Upper lobe of left lung (tissue), 6 donors: ENCODE measurements around the gene ETNK1. TPM values are rescaled to one million over a fixed set of nuclear protein-coding genes. Genes with fewer than 3 reads are reported as not detected.

ENCODE experiments used
- ATAC-seq, 2 donors: fragments of 200-7000 bp; cut with Tn5 transposase; one replicate each; pipeline ENCODE4 v1.9.1; 2022; ENCODE audit warnings: mild to moderate bottlenecking in 2 of 2, moderate library complexity in 2 of 2; ENCODE audit not compliant: low FRiP score in 2 of 2
- DNase-seq, 2 donors: peaks; one replicate each; pipeline ENCODE4 v3.0.0-alpha.2; 2019 to 2020
- H3K27ac ChIP-seq, 4 donors: fragments of 200-600 bp; sonication (generic); one replicate each; pipeline ENCODE4 v1.5.1; 2016 to 2019
- H3K27me3 ChIP-seq, 4 donors: fragments of 200-600 bp; sonication (generic); one replicate each; pipeline ENCODE4 v1.5.1; 2017 to 2019
- H3K36me3 ChIP-seq, 4 donors: fragments of 200-600 bp; sonication (generic); one replicate each; pipeline ENCODE4 v1.5.1; 2016 to 2019
- H3K4me1 ChIP-seq, 4 donors: fragments of 200-600 bp; sonication (generic); one replicate each; pipeline ENCODE4 v1.5.1; 2018 to 2019
- H3K4me3 ChIP-seq, 4 donors: fragments of 200-600 bp; sonication (generic); one replicate each; pipeline ENCODE4 v1.5.1; 2017 to 2019; ENCODE audit warnings: mild to moderate bottlenecking in 2 of 4, moderate library complexity in 1 of 4
- H3K9me3 ChIP-seq, 4 donors: fragments of 200-600 bp; sonication (generic); one replicate each; pipeline ENCODE4 v1.5.1; 2018 to 2019
- CTCF ChIP-seq, 6 experiments: fragments of 450-650 bp in 4 of 6; fragments of 200-600 bp in 2 of 6; sonication (generic) in 2 of 6; IDR thresholded peaks; one replicate each; pipeline ENCODE4 v1.5.1; 2016 to 2019; ENCODE audit warnings: antibody characterized with exemption in 6 of 6
- EP300 ChIP-seq, 4 donors: sonication (generic); formaldehyde crosslinking; IDR thresholded peaks; one replicate each; pipeline ENCODE4 v1.5.1; 2017; ENCODE audit warnings: antibody characterized with exemption in 4 of 4, control low read depth in 2 of 4
- POLR2A ChIP-seq, 4 donors: fragments of 450-650 bp; IDR thresholded peaks; one replicate each; pipeline ENCODE4 v1.5.1; 2016 to 2017; ENCODE audit warnings: antibody characterized with exemption in 4 of 4, mild to moderate bottlenecking in 2 of 4
- POLR2AphosphoS5 ChIP-seq, 2 donors: sonication (generic); formaldehyde crosslinking; IDR thresholded peaks; one replicate each; pipeline ENCODE4 v1.5.1; 2017; ENCODE audit warnings: antibody characterized with exemption in 2 of 2
- WGBS, 2 donors: methylation state at CpG; one replicate each; pipeline ENCODE4 v1.1.5; 2017 to 2018; 5-methylcytosine and 5-hydroxymethylcytosine counted together
- total RNA-seq, 6 donors: library from RNA; depleted of rRNA in 4 of 6; stranded (reverse); fragments of >200 nt in 4 of 6; gene quantifications; one replicate each; pipeline versions ENCODE4 v1.1.0 to v1.2.1, GENCODE V29; 2016 to 2021
- donor health status: DM: no; HTN: no; CAD: no; lungs with moderate emphysema.
- donor health status: DM: no; HTN: yes; CAD: no; lungs with severe emphysema.

The ETNK1 gene
- total RNA-seq, 6 donors from 2014 or later = 17.2 to 69.7 (median 47.5) TPM

- DNase-seq (no peak), ATAC-seq (no peak)
- 82 to 86% methylated on average over 3 of the region's 3 CpGs for whole genome bisulfite sequencing, 2 donors
- H3K36me3 ChIP-seq = peaks cover 0 to 11% (median 0%) of the 10 kb centered on the region in 4 donors
- H3K27ac ChIP-seq = no peak overlapping the region
- H3K27me3 ChIP-seq = no peaks in the 10 kb centered on the region
- H3K4me3 ChIP-seq = no peak overlapping the region
- H3K9me3 ChIP-seq = no peaks in the 10 kb centered on the region
- TF ChIP-seq EP300 (IDR thresholded peaks at IDR 0.05) (no peak), POLR2AphosphoS5 (IDR thresholded peaks at IDR 0.05) (no peak), POLR2A (IDR thresholded peaks at IDR 0.05) (no peak), CTCF (IDR thresholded peaks at IDR 0.05) (no peak)
- H3K4me1 ChIP-seq = peaks cover 0 to 10% (median 4%) of the 10 kb centered on the region in 4 donors
These were observed 16.5 kb downstream of the ETNK1 start for GRCh38 chr12:22641353-22642053.

- DNase-seq (no peak), ATAC-seq (no peak)
- Histone ChIP-seq H3K4me1 (peaks cover 0 to 12% (median 3%) of the 10 kb centered on the region in 4 donors), H3K9me3 (no peaks in the 10 kb centered on the region), H3K36me3 (peaks cover 0 to 10% (median 0%) of the 10 kb centered on the region in 4 donors), H3K4me3 (no peak overlapping the region), H3K27me3 (no peaks in the 10 kb centered on the region), H3K27ac (no peak overlapping the region)
- TF ChIP-seq EP300 (IDR thresholded peaks at IDR 0.05) = no peak
- no peak for TF ChIP-seq POLR2A (IDR thresholded peaks at IDR 0.05)
- TF ChIP-seq CTCF (IDR thresholded peaks at IDR 0.05) = no peak
- no peak for TF ChIP-seq POLR2AphosphoS5 (IDR thresholded peaks at IDR 0.05)
- WGBS, 2 donors = 95 to 98% methylated on average over 3 of the region's 3 CpGs
These were observed 23.7 kb downstream of the ETNK1 start for GRCh38 chr12:22648668-22649067.

GRCh38 chr12:22653075-22653474 is 28.1 kb downstream of the ETNK1 start:
- ATAC-seq (no peak), DNase-seq (no peak)
- 32 to 51% methylated on average over 2 of the region's 2 CpGs for WGBS, 2 donors
- no peak overlapping the region for H3K4me3 ChIP-seq
- no peaks in the 10 kb centered on the region for H3K27me3 ChIP-seq
- H3K27ac ChIP-seq = no peak overlapping the region
- H3K4me1 ChIP-seq = peaks cover 0 to 15% (median 3%) of the 10 kb centered on the region in 4 donors
- no peaks in the 10 kb centered on the region for H3K36me3 ChIP-seq
- TF ChIP-seq EP300 (IDR thresholded peaks at IDR 0.05) = no peak
- no peak for TF ChIP-seq POLR2A (IDR thresholded peaks at IDR 0.05)
- no peak for TF ChIP-seq CTCF (IDR thresholded peaks at IDR 0.05)
- no peak for TF ChIP-seq POLR2AphosphoS5 (IDR thresholded peaks at IDR 0.05)
- H3K9me3 ChIP-seq = no peaks in the 10 kb centered on the region

- peaks cover 0 to 15% (median 3%) of the 10 kb centered on the region in 4 donors for H3K4me1 ChIP-seq
- ATAC-seq = no peak
- H3K4me3 ChIP-seq = no peak overlapping the region
- no peaks in the 10 kb centered on the region for H3K36me3 ChIP-seq
- no peaks in the 10 kb centered on the region for H3K9me3 ChIP-seq
- H3K27me3 ChIP-seq = no peaks in the 10 kb centered on the region
- H3K27ac ChIP-seq = no peak overlapping the region
- TF ChIP-seq EP300 (IDR thresholded peaks at IDR 0.05) = no peak
- no peak for TF ChIP-seq CTCF (IDR thresholded peaks at IDR 0.05)
- no peak for TF ChIP-seq POLR2A (IDR thresholded peaks at IDR 0.05)
- TF ChIP-seq POLR2AphosphoS5 (IDR thresholded peaks at IDR 0.05) = no peak
- no peak for DNase-seq
These were observed 28.8 kb downstream of the ETNK1 start for GRCh38 chr12:22653791-22654190.

GRCh38 chr12:22656376-22656775 is 31.4 kb downstream of the ETNK1 start:
- no peak overlapping the region for H3K4me3 ChIP-seq
- no peaks in the 10 kb centered on the region for H3K27me3 ChIP-seq
- H3K4me1 ChIP-seq = peaks cover 0 to 15% (median 3%) of the 10 kb centered on the region in 4 donors
- DNase-seq (no peak), ATAC-seq (no peak)
- WGBS, 2 donors = 78 to 79% methylated on average over 5 of the region's 5 CpGs
- H3K36me3 ChIP-seq = peaks cover 0 to 7% (median 0%) of the 10 kb centered on the region in 4 donors
- TF ChIP-seq EP300 (IDR thresholded peaks at IDR 0.05) = no peak
- no peak for TF ChIP-seq POLR2A (IDR thresholded peaks at IDR 0.05)
- no peak for TF ChIP-seq CTCF (IDR thresholded peaks at IDR 0.05)
- H3K27ac ChIP-seq = no peak overlapping the region
- H3K9me3 ChIP-seq = no peaks in the 10 kb centered on the region
